ENCODE results near the gene NEU2.
"Not testable (repeated sequence)": the region's sequence is repeated elsewhere in the genome, so short reads cannot be mapped to it uniquely, and the experiment has no call there.

The NEU2 gene

DNA sequence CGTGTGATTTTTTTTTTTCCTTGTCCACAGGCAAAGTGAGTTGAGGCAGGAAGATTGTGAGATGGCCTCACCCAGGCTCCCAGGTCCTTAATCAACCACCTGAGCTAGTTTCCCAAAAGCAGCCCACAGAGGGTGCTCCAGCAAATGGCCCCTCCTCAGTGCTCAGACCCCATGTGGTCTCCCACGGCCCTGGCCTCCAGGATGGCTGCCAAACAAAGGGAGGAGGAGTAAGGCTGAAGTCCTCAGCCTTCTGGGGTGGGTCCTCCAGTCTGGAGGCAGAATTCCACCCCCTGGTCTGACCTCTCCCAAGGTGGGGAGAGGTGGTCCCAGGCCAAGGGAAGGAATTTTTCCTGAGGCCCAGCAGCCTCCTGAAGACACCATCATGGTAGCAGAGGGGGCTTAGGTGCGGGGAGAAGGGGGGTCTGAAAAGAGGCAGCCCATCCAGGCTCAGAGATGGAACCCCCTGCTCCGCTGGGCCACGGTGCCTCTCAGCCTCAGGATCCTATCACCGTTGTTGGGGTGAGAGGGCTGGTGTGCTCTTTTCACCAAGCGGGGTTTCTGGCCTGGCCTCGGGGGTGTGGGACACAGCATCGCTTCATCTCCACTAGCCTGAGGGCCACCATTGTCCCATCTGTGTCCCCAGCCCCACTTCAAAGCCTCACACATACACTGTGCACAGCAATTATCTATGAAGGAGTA is 21.8 kb upstream of the NEU2 start:
- DNase-seq, result no peak

DNA sequence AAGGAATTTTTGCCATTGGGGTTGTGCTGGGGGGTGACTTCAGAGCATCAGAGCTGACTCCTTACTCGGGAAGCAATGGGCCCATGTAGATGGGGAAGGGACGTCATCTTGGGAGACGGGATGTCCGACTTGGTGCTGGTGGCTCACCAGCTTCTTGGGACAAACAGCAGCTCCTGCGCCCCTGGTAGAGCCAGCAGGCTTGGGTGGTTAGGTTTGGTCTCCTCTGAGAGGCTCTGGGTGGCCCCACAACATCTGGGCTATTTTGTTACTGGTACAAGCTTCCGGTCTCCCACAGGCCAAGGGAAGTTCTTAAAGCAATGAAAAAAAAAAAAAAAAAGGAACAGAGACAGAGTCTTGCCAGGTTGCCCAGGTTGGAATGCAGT is 21.2 kb upstream of the NEU2 start:
- DNase-seq, result no peak

- no peak for DNase-seq
Measured at GRCh38 chr2:233011702-233012131, 20.8 kb upstream of the NEU2 start.

DNA sequence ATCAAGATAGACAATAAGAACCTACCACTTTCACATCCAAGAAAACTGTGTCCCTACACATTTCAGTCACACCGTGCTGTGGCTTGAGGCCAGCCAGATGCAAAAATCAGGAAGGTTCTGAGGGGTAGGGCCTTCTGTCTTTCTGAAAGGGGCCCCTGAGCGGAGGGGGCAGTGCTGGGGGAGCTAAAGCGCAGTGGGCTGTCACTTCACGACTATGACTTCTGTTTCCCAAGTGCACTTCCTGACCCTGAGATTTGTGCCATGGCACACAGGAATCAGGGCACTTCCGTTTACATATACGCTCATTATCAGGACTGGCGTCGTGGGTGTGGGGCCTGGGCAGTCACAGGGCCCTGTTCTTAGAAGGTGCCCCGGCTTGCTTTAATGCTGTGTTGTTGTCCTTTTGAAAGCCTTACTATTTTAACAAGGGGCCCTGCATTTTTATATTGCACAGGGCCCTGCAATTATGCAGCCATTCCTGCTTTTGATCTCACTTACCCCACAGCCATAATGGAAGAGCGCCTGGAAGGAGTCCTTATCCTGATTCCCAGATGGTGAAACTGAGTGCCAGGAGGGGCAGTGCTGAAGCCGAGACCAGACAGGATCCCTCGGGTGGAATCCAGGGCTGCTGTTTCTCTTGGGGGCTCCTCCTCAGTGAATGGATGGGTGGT is 20.0 kb upstream of the NEU2 start:
- DNase-seq, result no peak

- no peak for DNase-seq
Measured at GRCh38 chr2:233013027-233013461, 19.4 kb upstream of the NEU2 start, which contains the start of gene NGEF. NGEF (minus strand) TSS chr2:233013256; CDS start chr2:232974890, 38,366 bp downstream.

- no peak for DNase-seq
Measured at GRCh38 chr2:233013650-233014049, 18.8 kb upstream of the NEU2 start.

- DNase-seq, result no peak
Measured at GRCh38 chr2:233015019-233015645, 17.3 kb upstream of the NEU2 start.

DNA sequence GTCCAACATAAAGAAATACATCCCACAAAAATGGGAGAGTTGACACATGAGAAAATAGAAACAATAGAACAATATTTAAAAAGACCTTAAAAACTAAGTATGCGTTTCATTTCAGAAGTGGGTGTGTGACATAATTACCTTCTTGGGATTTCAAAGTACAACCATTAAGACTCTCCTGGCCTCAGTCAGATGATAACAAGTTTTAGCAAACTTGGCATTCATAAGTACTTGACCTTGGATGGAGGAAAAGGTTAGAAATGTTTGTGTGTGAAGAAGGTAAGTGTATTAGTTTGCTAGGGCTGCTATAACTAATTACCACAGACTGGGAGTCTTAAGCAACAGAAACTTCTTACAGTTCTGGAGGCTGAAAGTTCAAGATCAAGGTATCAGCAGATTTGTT is 14.5 kb upstream of the NEU2 start:
- no peak for DNase-seq

DNA sequence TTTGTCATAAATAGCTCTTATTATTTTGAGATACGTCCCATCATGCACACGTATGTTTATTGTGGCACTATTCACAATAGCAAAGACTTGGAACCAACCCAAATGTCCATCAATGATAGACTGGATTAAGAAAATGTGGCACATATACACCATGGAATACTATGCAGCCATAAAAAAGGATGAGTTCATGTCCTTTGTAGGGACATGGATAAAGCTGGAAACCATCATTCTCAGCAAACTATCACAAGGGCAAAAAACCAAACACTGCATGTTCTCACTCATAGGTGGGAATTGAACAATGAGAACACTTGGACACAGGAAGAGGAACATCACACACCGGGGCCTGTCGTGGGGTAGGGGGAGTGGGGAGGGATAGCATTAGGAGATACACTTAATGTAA is 12.9 kb upstream of the NEU2 start:
- not testable (repeated sequence) for DNase-seq

GRCh38 chr2:233020454-233020853 is 12.0 kb upstream of the NEU2 start:
- no peak for DNase-seq

DNA sequence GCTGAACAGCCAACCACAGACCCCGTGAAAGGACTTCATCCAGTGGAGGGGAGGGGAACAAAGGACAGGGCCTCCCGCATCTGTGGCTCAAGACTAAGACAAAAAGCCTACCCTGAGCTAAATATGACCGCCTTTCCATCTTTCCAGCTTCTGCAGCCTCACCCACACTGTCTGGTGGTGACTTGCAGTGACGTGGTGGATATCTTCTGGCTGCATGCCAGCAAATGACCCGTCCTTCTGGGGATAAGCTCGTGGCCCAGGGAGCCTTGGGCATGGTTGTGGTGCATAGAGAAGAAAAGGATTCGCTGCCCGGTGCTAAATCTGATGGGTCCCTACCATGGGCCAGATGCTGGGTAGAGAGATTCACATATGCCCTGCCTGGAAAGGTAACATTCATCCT is 10.7 kb upstream of the NEU2 start:
- no peak for DNase-seq

DNA sequence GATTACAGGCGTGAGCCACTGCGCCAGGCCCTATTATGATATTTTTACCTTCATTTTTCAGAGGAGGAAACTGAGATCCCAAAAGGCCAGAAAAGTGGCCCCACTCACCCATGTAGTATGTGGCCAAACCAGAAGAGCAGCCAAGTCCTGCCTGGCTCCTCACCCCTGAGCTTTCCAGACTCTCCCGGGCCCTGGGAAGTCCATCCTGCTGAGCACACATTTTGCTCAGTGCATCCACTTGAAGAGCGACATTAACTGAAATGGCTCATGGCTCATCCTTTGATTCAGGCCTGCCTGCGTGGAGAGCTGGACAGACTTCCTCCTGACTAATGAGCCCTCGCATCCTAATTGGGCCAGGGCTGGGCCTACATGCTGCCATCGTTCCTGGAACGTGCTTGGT is 9.9 kb upstream of the NEU2 start:
- no peak for DNase-seq

GRCh38 chr2:233023007-233023760 is 9.3 kb upstream of the NEU2 start:
- DNase-seq, result no peak

DNA sequence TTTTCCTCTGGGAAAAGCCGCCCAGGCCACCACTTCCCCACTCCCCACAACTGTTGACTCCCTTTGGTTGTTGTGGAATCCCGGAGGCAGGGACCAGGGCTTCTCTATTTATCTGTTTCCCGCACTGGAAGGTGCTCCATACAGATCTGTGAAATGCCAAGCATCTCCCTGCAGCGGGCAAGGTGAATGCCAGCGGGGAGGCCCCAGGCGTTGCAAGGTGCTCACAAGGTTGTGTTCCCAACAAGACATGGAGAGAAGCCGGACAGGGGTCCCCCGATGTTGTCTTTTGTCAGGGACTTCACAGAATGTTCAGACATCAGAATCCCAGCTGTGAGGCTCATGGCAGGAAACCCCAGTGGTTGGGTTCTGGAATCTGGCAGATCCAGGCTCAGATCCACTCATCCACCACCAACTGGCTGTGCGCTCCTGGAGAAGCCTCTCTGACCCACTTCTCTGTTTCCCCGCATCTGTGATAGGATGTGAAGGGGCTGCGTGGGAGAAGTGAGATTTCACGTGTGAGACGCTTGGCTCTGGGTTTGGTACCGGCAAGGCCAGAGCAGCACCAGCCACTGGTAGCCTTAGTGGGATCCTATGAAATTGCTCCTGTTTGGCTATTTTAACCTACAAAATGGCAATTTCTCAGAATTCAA is 8.6 kb upstream of the NEU2 start:
- DNase-seq, result no peak

GRCh38 chr2:233025706-233026105 is 6.8 kb upstream of the NEU2 start:
- DNase-seq, result no peak

- no peak for DNase-seq
Measured at GRCh38 chr2:233026198-233026813, 6.2 kb upstream of the NEU2 start.

DNA sequence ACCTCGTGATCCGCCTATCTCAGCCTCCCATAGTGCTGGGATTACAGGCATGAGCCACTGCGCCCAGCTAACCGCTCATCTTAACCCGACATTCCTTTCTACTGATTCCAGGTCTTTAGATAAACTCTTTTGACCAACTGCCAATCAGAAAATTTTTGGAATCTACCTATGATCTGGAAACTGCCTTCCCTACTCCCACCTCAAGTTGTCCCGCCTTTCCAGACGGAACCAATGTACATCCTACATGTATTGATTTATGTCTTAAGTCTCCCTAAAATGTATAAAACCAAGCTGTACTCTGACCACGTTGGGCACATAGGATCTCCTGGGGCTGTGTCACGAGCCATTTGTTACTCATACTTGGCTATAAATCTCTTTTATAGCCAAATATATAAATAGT is 3.2 kb upstream of the NEU2 start:
- DNase-seq, result no peak

- no peak for DNase-seq
Measured at GRCh38 chr2:233031556-233032500, 644 bp upstream of the NEU2 start.

- DNase-seq, result no peak
Measured at GRCh38 chr2:233033672-233034071, 1.2 kb downstream of the NEU2 start.

DNA sequence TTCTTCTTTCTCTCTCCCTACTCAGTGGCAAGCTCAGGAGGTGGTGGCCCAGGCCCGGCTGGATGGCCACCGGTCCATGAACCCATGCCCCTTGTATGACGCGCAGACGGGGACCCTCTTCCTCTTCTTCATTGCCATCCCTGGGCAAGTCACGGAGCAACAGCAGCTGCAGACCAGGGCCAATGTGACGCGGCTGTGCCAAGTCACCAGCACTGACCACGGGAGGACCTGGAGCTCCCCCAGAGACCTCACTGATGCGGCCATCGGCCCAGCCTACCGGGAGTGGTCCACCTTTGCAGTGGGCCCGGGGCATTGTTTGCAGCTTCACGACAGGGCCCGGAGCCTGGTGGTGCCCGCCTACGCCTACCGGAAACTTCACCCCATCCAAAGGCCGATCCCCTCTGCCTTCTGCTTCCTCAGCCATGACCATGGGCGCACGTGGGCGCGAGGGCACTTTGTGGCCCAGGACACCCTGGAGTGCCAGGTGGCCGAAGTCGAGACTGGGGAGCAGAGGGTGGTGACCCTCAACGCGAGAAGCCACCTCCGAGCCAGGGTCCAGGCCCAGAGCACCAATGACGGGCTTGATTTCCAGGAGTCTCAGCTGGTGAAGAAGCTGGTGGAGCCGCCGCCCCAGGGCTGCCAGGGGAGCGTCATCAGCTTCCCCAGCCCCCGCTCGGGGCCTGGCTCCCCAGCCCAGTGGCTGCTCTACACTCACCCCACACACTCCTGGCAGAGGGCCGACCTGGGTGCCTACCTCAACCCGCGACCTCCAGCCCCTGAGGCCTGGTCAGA is 1.8 kb downstream of the NEU2 start:
- no peak for DNase-seq
